ENCODE measurements around the gene BAG3.
A peak's percentile ranks its signal among the peaks of the same experiment; 100 is the strongest.
"Not testable (repeated sequence)": the region's sequence is repeated elsewhere in the genome, so short reads cannot be mapped to it uniquely, and the experiment has no call there.

The BAG3 gene
- 63.4 reads per million, percentile 73 among the genes with 10 or more reads in this experiment for total RNA-seq

- DNase-seq, result peak; percentile 69
These were observed at the start of gene BAG3 for GRCh38 chr10:119650692-119651513. Gene BAG3 (plus strand): TSS chr10:119651380. CDS start chr10:119651676, 296 bp downstream.

GRCh38 chr10:119602241-119603095, 48.7 kb upstream of the BAG3 start:
- no peak for DNase-seq

GRCh38 chr10:119604468-119604867, 46.7 kb upstream of the BAG3 start:
- no peak for DNase-seq

- DNase-seq, result peak; percentile 12
These were observed 42.6 kb upstream of the BAG3 start for GRCh38 chr10:119608316-119609155.

GRCh38 chr10:119609516-119609915, 41.7 kb upstream of the BAG3 start:
- no peak for DNase-seq

- no peak for DNase-seq
These were observed 39.7 kb upstream of the BAG3 start for GRCh38 chr10:119611433-119611832.

- no peak for DNase-seq
These were observed 37.4 kb upstream of the BAG3 start for GRCh38 chr10:119613741-119614140.

- no peak for DNase-seq
These were observed 36.5 kb upstream of the BAG3 start for GRCh38 chr10:119614686-119615085.

- DNase-seq, result no peak
These were observed 34.2 kb upstream of the BAG3 start for GRCh38 chr10:119616882-119617570.

- no peak for DNase-seq
These were observed 32.0 kb upstream of the BAG3 start for GRCh38 chr10:119619215-119619614.

GRCh38 chr10:119619811-119620210, 31.4 kb upstream of the BAG3 start:
- not testable (repeated sequence) for DNase-seq

- DNase-seq, result no peak
These were observed 30.7 kb upstream of the BAG3 start for GRCh38 chr10:119620241-119621077.

GRCh38 chr10:119621078-119621384, 30.1 kb upstream of the BAG3 start:
- no peak for DNase-seq

- no peak for DNase-seq
These were observed 25.5 kb upstream of the BAG3 start for GRCh38 chr10:119625570-119626280.

- no peak for DNase-seq
These were observed 20.9 kb upstream of the BAG3 start for GRCh38 chr10:119630300-119630699.

- DNase-seq, result no peak
These were observed 17.5 kb upstream of the BAG3 start for GRCh38 chr10:119633538-119634218.

GRCh38 chr10:119634219-119634544, 17.0 kb upstream of the BAG3 start:
- DNase-seq, result no peak

GRCh38 chr10:119637631-119638030, 13.5 kb upstream of the BAG3 start:
- DNase-seq, result no peak

GRCh38 chr10:119638982-119639381, 12.2 kb upstream of the BAG3 start:
- DNase-seq, result no peak

- no peak for DNase-seq
These were observed 10.8 kb upstream of the BAG3 start for GRCh38 chr10:119640384-119640783.
